ENCODE data around the gene NADK2. TPM values are rescaled to one million over a fixed set of nuclear protein-coding genes. Genes with fewer than 3 reads are reported as not detected.

Gene NADK2
- total RNA-seq, 2 experiments from 2014 or later, result 23.8 to 37.5 TPM

GRCh38 chr5:36150676-36151433, 90.9 kb downstream of the NADK2 start:
- no TSS peak for BruUV-seq (replicated peaks)

DNA sequence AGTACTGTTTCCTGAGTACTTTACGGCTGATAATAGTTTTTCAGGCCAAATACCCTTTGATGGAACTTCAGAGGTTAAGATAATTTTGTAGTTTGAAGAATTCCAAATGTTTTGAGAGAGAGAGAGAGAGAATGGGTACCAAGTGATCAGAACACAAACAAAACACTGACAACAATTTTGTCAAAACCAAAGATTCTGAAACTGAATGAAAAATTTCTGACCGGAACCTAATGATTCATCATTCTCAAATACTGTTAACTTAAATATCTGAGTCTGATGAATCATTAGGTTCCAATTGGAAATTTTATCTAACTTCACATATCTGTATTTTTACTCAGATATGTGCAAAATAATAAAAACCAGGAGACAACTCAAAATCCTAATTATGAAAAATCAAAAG, 94.0 kb downstream of the NADK2 start:
- Histone ChIP-seq H4K20me1 (ENCODE audit: insufficient read depth, low read length) (no peaks in the 10 kb centered on the region), H3K36me3 (ENCODE audit: insufficient read depth, low read length) (peaks cover 11% of the 10 kb centered on the region), H3K4me3 (ENCODE audit: low read depth, low read length, poor library complexity, severe bottlenecking) (no peak overlapping the region), H3K4me1 (ENCODE audit: insufficient read depth, low read length, poor library complexity, severe bottlenecking) (peaks cover 10% of the 10 kb centered on the region), H3K79me2 (ENCODE audit: insufficient read depth, low read depth, low read length) (peaks cover 57% of the 10 kb centered on the region), H3K27ac (ENCODE audit: low read depth, low read length, poor library complexity, severe bottlenecking) (no peak overlapping the region), H3K9me2 (ENCODE audit: insufficient read depth, low read length) (no peaks in the 10 kb centered on the region), H3K9me3 (ENCODE audit: low read length) (peaks cover 9% of the 10 kb centered on the region; the same call in 1 of the 2 replicates), H2AFZ (ENCODE audit: low read length) (no peak overlapping the region), H3K4me2 (ENCODE audit: low read length) (no peak overlapping the region)
- ChIA-PET CTCF (ENCODE audit: unreplicated experiment) (no interaction called here), POLR2A (no interaction called here)
- TF ChIP-seq EZH2phosphoT487 (IDR thresholded peaks at IDR 0.05; ENCODE audit: borderline replicate concordance, low read depth, low read length), result no peak
- no peak for TF ChIP-seq CTCF (conservative IDR thresholded peaks at IDR 0.05; ENCODE audit: low read length)
- no TSS peak for BruUV-seq (replicated peaks)
- intact Hi-C loops (cut with micrococcal nuclease; ENCODE audit: unreplicated experiment), result no loop called here
- no peak for DNase-seq (ENCODE audit: low spot score)

More at GRCh38 chr5:36150676-36151433, 90.9 kb downstream of the NADK2 start:
- POLR2A ChIA-PET, result interaction anchor here (0.7 to 3.2 kb wide), 14 partner anchors 9 to 570 kb away, joined by 3 to 10 read pairs (median 3); no protein-coding TSS in a partner anchor
- H3K27ac ChIP-seq (ENCODE audit: low read depth, low read length, poor library complexity, severe bottlenecking), result peak overlapping the region; percentile 64
- no peaks in the 10 kb centered on the region for H3K9me3 ChIP-seq (ENCODE audit: low read length)
- CTCF ChIA-PET (ENCODE audit: unreplicated experiment), result no interaction called here
- H3K36me3 ChIP-seq (ENCODE audit: insufficient read depth, low read length), result peaks cover 31% of the 10 kb centered on the region
- intact Hi-C loops (cut with micrococcal nuclease; ENCODE audit: unreplicated experiment), result loop anchor here (5.0 kb wide), 2 partner anchors 244 to 1234 kb away; partner anchors contain the start of genes BRIX1 and RAD1
- H3K4me3 ChIP-seq (ENCODE audit: low read depth, low read length, poor library complexity, severe bottlenecking), result peak overlapping the region; percentile 85
- no peaks in the 10 kb centered on the region for H4K20me1 ChIP-seq (ENCODE audit: insufficient read depth, low read length)
- peak overlapping the region; percentile 80 for H2AFZ ChIP-seq (ENCODE audit: low read length)
- DNase-seq (ENCODE audit: low spot score), result peak; percentile 72
- no peaks in the 10 kb centered on the region for H3K9me2 ChIP-seq (ENCODE audit: insufficient read depth, low read length)
- peaks cover 23% of the 10 kb centered on the region for H3K4me1 ChIP-seq (ENCODE audit: insufficient read depth, low read length, poor library complexity, severe bottlenecking)
- TF ChIP-seq CTCF (conservative IDR thresholded peaks at IDR 0.05; ENCODE audit: low read length), result no peak
- TF ChIP-seq EZH2phosphoT487 (IDR thresholded peaks at IDR 0.05; ENCODE audit: borderline replicate concordance, low read depth, low read length), result no peak
- H3K79me2 ChIP-seq (ENCODE audit: insufficient read depth, low read depth, low read length), result peaks cover 78% of the 10 kb centered on the region
- H3K4me2 ChIP-seq (ENCODE audit: low read length), result peak overlapping the region; percentile 79

DNA sequence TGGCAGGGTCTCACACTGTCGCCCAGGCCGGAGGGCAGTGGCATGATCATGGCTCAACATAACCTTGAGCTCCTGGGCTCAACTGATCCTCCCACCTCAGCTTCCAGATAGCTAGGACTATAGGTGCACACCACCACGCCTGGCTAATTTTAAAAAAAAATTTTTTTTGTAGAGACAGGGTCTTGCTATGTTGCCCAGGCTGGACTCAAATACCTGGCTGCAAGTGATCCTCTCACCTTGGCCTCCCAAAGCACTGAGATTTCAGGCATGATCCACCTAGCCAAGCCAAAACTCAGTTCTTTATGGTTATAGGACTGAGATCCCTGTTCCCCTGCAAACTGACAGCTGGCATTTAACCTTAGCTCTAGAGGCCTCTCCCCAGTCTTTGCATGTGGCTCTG, 95.3 kb downstream of the NADK2 start:
- Histone ChIP-seq H3K9me2 (ENCODE audit: insufficient read depth, low read length) (no peaks in the 10 kb centered on the region), H3K79me2 (ENCODE audit: insufficient read depth, low read depth, low read length) (peaks cover 51% of the 10 kb centered on the region), H2AFZ (ENCODE audit: low read length) (no peak overlapping the region), H3K4me3 (ENCODE audit: low read depth, low read length, poor library complexity, severe bottlenecking) (no peak overlapping the region), H4K20me1 (ENCODE audit: insufficient read depth, low read length) (no peaks in the 10 kb centered on the region), H3K9me3 (ENCODE audit: low read length) (peaks cover 16% of the 10 kb centered on the region; the same call in 1 of the 2 replicates), H3K4me2 (ENCODE audit: low read length) (no peak overlapping the region), H3K36me3 (ENCODE audit: insufficient read depth, low read length) (peaks cover 24% of the 10 kb centered on the region), H3K4me1 (ENCODE audit: insufficient read depth, low read length, poor library complexity, severe bottlenecking) (peaks cover 10% of the 10 kb centered on the region), H3K27ac (ENCODE audit: low read depth, low read length, poor library complexity, severe bottlenecking) (no peak overlapping the region)
- ChIA-PET CTCF (ENCODE audit: unreplicated experiment) (no interaction called here), POLR2A (no interaction called here)
- no peak for TF ChIP-seq EZH2phosphoT487 (IDR thresholded peaks at IDR 0.05; ENCODE audit: borderline replicate concordance, low read depth, low read length)
- TF ChIP-seq CTCF (conservative IDR thresholded peaks at IDR 0.05; ENCODE audit: low read length), result no peak
- DNase-seq (ENCODE audit: low spot score), result no peak
- intact Hi-C loops (cut with micrococcal nuclease; ENCODE audit: unreplicated experiment), result no loop called here
- no TSS peak for BruUV-seq (replicated peaks)
